Endodermal cell (in vitro differentiated cells): Measurements from ENCODE around the gene PSMA8. TPM values are rescaled to one million over a fixed set of nuclear protein-coding genes. Genes with fewer than 3 reads are reported as not detected.

Experiments
- DNase-seq: peaks from one replicate; pipeline ENCODE4 v3.0.0-alpha.2; 2017
- H3K27ac ChIP-seq: 2 replicates; pipeline ENCODE4 v1.5.1; 2013; ENCODE audit warnings: mild to moderate bottlenecking, low read depth, low read length, moderate library complexity
- H3K27me3 ChIP-seq: 2 replicates; pipeline ENCODE4 v1.6.1; 2013; ENCODE audit warnings: mild to moderate bottlenecking, low read length, moderate library complexity; ENCODE audit not compliant: insufficient read depth, control insufficient read depth, poor library complexity, severe bottlenecking
- H3K36me3 ChIP-seq: 2 replicates; pipeline ENCODE4 v1.7.0; 2013; ENCODE audit warnings: mild to moderate bottlenecking, low read length, moderate library complexity; ENCODE audit not compliant: control insufficient read depth, insufficient read depth
- H3K4me1 ChIP-seq: one replicate; pipeline ENCODE4 v1.7.0; 2013; ENCODE audit warnings: low read length; ENCODE audit not compliant: control insufficient read depth, insufficient read depth
- H3K4me3 ChIP-seq: 2 replicates; pipeline ENCODE4 v1.5.1; 2013; ENCODE audit warnings: mild to moderate bottlenecking, low read length, moderate library complexity
- H3K9ac ChIP-seq: 2 replicates; pipeline ENCODE4 v1.6.1; 2013; ENCODE audit warnings: mild to moderate bottlenecking, low read length, moderate library complexity; ENCODE audit not compliant: poor library complexity, severe bottlenecking; ENCODE audit errors: extremely low read depth
- H3K9me3 ChIP-seq: 2 replicates; pipeline ENCODE4 v1.6.1; 2013; ENCODE audit warnings: mild to moderate bottlenecking, low read length, moderate library complexity; ENCODE audit not compliant: control insufficient read depth
- H3K27ac Mint-ChIP-seq: 2 replicates; pipeline ENCODE4 v1.8.0; 2020; ENCODE audit warnings: mixed read lengths
- H3K27me3 Mint-ChIP-seq: 2 replicates; pipeline ENCODE4 v1.8.0; 2021; ENCODE audit warnings: mild to moderate bottlenecking, mixed read lengths; ENCODE audit not compliant: insufficient read depth
- H3K36me3 Mint-ChIP-seq: 2 replicates; pipeline ENCODE4 v1.8.0; 2020; ENCODE audit warnings: low read depth, mixed read lengths
- H3K4me1 Mint-ChIP-seq: 2 replicates; pipeline ENCODE4 v1.8.0; 2020; ENCODE audit warnings: mixed read lengths
- H3K4me3 Mint-ChIP-seq: 2 replicates; pipeline ENCODE4 v1.8.0; 2020; ENCODE audit warnings: mild to moderate bottlenecking, moderate library complexity, mixed read lengths
- H3K9me3 Mint-ChIP-seq: 2 replicates; pipeline ENCODE4 v1.8.0; 2020; ENCODE audit warnings: mild to moderate bottlenecking, mixed read lengths
- CTCF ChIP-seq: fragments of 200-600 bp; sonication (generic); conservative IDR thresholded peaks from 2 replicates; pipeline ENCODE4 v1.5.0; 2021; ENCODE audit warnings: antibody characterized with exemption, mild to moderate bottlenecking
- WGBS, 2 experiments: methylation state at CpG; one replicate each; pipeline versions ENCODE4 v1.1.5 to v1.1.7; 2013; ENCODE audit warnings: missing lambda C conversion rate in 2 of 2, mixed read lengths in 1 of 2; ENCODE audit not compliant: insufficient coverage in 1 of 2, insufficient read length in 1 of 2; 5-methylcytosine and 5-hydroxymethylcytosine counted together
- total RNA-seq, 2 donors: library from RNA; stranded (reverse); fragmentation: NEBNext Ultra II Directional in 1 of 2; extraction: Animal tissue kit (Norgen Biotek cat#: 25700) in 1 of 2; gene quantifications; 2 replicates in 1 of 2; 3 replicates in 1 of 2; pipeline ENCODE4 v1.2.1, GENCODE V29; 2021

PSMA8 gene
- total RNA-seq, 2 donors from 2014 or later = not detected

- Histone ChIP-seq H3K27me3 (no peaks in the 10 kb centered on the region), H3K4me3 (no peak overlapping the region), H3K27ac (no peak overlapping the region), H3K36me3 (no peaks in the 10 kb centered on the region), H3K9me3 (no peaks in the 10 kb centered on the region), H3K4me1 (no peaks in the 10 kb centered on the region), H3K9ac (no peak overlapping the region)
- Mint-ChIP-seq H3K4me1 (no peaks in the 10 kb centered on the region), H3K4me3 (peak overlapping the region; percentile 50), H3K9me3 (peaks cover 7% of the 10 kb centered on the region), H3K27ac (no peak overlapping the region), H3K27me3 (peaks cover 33% of the 10 kb centered on the region), H3K36me3 (no peaks in the 10 kb centered on the region)
- no peak for DNase-seq
- no peak for TF ChIP-seq CTCF
- WGBS, 2 experiments = 93 to 100% methylated on average over 1 to 4 of the region's 6 CpGs
Observed at GRCh38 chr18:26134107-26134506, 438 bp downstream of the PSMA8 start.

- no peak overlapping the region for H3K27ac ChIP-seq
- H3K4me1 ChIP-seq = no peaks in the 10 kb centered on the region
- H3K4me1 Mint-ChIP-seq = no peaks in the 10 kb centered on the region
- no peaks in the 10 kb centered on the region for H3K27me3 ChIP-seq
- DNase-seq = no peak
- no peak overlapping the region for H3K27ac Mint-ChIP-seq
- peaks cover 7% of the 10 kb centered on the region for H3K9me3 Mint-ChIP-seq
- 80 to 97% methylated on average over 1 of the region's 1 CpG for WGBS, 2 experiments
- no peak overlapping the region for H3K4me3 Mint-ChIP-seq
- H3K4me3 ChIP-seq = no peak overlapping the region
- no peaks in the 10 kb centered on the region for H3K36me3 Mint-ChIP-seq
- TF ChIP-seq CTCF = no peak
- no peaks in the 10 kb centered on the region for H3K9me3 ChIP-seq
- no peak overlapping the region for H3K9ac ChIP-seq
- H3K36me3 ChIP-seq = no peaks in the 10 kb centered on the region
- peaks cover 35% of the 10 kb centered on the region for H3K27me3 Mint-ChIP-seq
Observed at GRCh38 chr18:26135548-26135947, 1.9 kb downstream of the PSMA8 start.

GRCh38 chr18:26157326-26157725 is 23.7 kb downstream of the PSMA8 start:
- WGBS, 2 experiments = 46 to 75% methylated on average over 2 to 3 of the region's 3 CpGs
- no peak overlapping the region for H3K4me3 ChIP-seq
- no peak for TF ChIP-seq CTCF

More at GRCh38 chr18:26157326-26157725, 23.7 kb downstream of the PSMA8 start:
- Mint-ChIP-seq H3K4me3 (no peak overlapping the region), H3K9me3 (no peaks in the 10 kb centered on the region), H3K36me3 (no peaks in the 10 kb centered on the region), H3K27me3 (no peaks in the 10 kb centered on the region), H3K4me1 (peaks cover 1% of the 10 kb centered on the region), H3K27ac (no peak overlapping the region)
- no peaks in the 10 kb centered on the region for H3K27me3 ChIP-seq
- DNase-seq = no peak
- H3K27ac ChIP-seq = no peak overlapping the region
- no peak overlapping the region for H3K9ac ChIP-seq
- no peaks in the 10 kb centered on the region for H3K9me3 ChIP-seq
- no peaks in the 10 kb centered on the region for H3K4me1 ChIP-seq
- H3K36me3 ChIP-seq = no peaks in the 10 kb centered on the region
